ENCODE data around the gene LMAN1.

Gene LMAN1, protein sequence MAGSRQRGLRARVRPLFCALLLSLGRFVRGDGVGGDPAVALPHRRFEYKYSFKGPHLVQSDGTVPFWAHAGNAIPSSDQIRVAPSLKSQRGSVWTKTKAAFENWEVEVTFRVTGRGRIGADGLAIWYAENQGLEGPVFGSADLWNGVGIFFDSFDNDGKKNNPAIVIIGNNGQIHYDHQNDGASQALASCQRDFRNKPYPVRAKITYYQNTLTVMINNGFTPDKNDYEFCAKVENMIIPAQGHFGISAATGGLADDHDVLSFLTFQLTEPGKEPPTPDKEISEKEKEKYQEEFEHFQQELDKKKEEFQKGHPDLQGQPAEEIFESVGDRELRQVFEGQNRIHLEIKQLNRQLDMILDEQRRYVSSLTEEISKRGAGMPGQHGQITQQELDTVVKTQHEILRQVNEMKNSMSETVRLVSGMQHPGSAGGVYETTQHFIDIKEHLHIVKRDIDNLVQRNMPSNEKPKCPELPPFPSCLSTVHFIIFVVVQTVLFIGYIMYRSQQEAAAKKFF

DNA sequence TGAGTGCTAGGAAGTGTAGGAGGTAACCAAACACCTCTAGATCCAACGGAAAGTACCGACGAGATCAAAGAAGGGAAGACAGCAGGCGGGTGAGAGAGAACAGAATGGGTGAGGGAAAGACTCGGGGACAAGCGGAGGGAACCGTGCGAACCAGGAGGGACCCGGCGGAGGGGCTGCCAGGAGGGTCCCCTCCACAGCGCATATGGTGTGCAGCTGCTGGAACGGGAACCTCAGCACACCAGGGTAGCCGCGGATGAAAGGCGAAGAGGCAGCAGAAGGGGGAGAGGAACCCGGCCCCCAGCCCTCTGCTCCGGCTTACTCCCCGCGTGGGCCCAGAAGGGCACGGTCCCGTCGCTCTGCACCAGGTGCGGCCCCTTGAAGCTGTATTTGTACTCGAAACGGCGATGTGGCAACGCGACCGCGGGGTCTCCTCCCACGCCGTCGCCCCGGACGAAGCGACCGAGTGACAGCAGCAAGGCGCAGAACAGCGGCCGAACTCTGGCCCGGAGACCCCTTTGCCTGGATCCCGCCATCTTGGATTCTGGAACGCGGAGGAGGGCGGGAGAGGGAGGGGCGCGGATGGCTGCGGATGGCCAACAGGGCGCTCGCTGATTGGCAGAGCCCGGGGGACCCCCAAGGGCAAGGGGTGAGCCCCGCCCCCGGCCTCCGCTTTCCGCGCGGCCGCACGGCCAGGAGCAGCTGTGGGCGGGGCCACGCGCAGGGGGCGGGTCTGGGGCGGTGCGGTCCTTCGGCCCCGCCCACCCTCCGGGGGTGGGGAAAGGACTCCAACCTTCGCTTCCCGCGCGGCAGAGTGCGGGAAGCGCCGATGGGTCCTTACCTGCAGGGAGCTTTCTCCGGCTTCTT, at the start of gene LMAN1:
LMAN1 (minus strand) TSS at position 554 of the 864 bp plus-strand sequence; CDS start at position 533, 21 bp downstream.
- peak; percentile 52 to 98 (median 90) for DNase-seq

DNA sequence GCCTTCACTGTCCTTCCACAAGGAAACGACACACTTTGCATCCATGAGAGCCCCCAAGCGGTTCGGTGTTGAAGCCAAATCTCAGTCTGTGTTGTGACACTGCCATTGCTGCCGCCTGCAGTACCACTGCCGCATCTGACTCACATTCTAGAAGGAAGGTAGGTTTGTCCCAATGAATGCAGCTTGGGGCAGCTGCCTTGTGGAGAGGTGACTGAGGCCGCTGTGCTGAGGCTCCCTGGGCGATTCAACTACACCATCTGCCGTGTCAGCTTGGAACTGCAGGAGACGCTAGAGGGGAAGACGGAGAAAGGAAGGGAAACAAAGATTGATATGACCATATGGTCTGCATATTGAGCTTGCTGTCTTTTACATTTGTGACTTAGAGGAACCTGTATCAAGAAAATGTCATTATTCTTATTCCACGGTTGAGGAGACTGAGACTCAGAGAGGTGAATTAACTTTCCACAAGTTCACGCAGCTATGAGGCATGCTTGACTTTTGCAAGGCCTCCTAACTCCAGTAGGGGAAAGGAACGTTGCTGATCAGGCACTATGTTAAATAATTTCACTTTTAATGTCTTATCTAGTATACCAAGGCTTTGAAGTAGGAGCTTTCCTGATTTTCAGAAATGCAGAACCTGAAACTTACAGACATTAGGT, 43.5 kb upstream of the LMAN1 start:
- peak in 51 of 56 donors; percentile 3 to 75 (median 36) for DNase-seq

DNA sequence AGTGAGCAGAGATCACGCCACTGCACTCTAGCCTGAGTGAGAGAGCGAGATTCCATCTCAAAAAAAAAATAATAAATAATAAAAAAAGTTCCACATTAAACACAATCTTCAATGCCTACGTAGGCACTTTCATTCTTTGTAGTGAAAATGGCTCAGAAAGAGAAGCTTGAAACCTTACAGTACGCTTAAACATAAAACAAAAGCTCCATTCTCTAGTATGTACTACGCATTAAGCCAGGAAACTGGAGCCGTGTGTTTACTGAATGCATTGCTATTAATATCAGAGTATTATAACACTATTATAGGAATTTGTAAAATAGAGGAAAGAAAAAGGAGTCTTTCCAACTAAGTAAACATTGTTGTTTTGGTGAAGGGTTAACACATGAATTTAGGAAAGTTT, 41.3 kb upstream of the LMAN1 start:
- DNase-seq: no peak

DNA sequence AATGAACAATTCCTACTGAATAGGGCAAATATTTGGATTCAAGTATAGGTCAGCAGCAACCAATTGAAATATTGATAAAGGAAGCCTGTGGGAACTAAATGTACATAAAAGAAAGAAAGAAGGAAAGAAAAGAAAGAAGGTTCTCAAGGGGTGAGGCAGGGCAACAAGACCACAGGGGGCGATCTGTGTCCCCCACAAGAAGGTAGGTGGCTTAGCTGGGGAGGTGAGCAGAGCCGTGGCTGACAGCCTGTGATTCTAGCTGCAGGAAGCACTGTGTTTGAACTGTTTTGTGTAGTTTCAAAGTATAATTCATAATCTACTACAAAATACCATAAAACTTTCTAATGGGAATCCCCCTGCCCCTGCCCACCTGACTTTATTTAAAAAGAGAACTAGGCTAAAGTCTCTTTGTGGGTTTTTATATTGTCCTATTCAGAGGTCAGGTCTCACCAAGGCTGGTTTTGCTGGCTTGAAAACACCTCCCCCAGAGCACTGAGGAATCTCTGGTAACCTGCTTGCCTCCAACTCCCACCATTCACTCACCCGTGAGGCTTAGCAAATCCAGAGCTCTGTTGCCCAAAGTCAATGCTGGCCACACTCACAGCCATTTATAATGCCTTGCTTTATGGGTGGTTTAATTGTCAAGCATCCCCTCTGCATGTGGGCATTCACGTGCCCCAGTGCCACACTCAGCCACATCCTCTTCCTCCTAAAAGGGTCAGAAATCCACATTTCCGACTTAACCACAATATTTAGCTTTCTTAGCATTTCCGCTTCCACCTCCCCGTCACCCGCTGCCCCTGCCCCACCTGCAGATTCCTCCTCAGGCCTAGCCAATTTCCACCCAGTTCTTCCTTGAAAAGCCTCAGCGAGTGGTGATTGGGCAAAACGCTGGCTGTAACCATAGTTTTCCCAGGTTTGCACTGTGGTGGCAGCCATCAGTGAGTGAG, 36.4 kb upstream of the LMAN1 start:
- DNase-seq: no peak

DNA sequence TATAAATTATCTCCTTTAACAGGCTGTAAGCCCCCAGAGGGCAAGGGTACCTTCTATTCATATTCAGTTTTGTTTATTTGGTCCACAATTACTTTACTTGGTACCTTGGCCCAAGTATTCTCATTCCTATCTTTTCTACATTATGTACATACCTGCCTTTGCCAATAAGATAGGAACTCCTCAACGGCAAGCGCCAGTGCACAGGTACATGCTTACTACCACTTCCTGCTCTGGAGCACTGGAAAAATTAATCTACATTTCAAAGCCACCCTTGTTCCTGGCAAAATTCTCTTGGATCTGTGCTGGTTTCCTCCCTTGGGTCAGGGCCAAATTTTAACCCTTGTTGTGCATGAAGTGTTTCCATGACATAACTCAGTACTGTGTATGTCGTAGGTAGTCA, 34.3 kb upstream of the LMAN1 start:
- no peak for DNase-seq

DNA sequence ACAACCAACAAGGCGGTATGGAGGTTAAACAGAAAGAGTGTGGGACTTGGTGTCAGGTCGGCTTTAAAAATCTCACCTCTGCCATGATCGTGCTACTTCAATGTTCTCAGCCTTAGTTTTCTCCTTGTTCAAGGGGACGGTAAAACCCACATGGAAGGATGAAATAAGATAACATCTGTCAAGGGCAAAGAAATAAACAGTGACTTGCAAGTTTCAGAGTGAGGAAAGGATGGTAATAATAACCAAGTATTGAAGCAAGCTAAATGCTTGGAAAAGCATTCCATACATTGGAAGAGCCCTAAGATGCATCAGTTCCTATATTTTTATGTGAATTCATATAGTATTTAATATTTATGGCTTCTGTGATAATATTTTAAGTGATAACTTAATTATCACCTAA, 29.8 kb upstream of the LMAN1 start:
- DNase-seq: no peak

DNA sequence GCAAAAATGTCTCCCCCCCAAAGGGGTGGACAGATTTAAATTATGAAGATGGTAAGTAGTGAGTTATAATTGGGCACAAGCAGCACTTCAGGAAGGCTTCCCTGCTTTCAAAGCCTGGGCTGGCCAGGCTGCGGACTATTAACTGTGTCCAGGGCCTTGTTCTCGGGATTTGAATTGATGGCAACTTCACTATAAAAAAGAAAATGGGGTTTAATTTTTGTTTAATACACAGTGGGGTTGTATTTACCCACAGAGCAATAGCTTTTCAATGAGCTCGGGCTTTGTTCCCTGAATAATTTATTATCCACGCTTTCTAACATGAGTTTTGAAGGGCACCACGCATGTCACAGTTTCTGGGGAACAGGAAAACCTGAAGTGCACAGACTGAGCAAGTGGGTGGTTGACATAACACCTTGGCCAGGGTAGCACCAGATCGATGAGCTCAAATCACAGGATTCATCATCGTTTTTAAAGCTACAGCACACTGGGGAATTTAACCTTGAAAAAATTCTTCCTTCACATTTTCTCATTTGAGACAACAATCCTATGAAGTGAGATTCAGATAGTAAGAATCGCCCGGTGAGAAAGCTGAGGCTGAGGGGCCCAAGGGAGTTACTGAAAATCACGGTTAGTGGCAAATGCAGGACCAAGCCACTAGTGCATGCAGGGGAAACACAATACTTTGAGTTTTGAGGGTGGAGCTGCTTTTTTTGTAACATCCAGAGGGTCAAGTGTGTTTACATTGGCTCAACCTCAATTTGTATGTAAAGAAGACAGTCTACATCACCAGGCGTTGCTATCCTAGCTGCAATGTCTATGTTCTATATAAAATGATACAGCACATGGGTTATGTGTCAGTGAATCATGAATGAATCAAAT, 28.9 kb upstream of the LMAN1 start:
- DNase-seq: peak in 5 of 56 donors; percentile 8 to 24 (median 18)

DNA sequence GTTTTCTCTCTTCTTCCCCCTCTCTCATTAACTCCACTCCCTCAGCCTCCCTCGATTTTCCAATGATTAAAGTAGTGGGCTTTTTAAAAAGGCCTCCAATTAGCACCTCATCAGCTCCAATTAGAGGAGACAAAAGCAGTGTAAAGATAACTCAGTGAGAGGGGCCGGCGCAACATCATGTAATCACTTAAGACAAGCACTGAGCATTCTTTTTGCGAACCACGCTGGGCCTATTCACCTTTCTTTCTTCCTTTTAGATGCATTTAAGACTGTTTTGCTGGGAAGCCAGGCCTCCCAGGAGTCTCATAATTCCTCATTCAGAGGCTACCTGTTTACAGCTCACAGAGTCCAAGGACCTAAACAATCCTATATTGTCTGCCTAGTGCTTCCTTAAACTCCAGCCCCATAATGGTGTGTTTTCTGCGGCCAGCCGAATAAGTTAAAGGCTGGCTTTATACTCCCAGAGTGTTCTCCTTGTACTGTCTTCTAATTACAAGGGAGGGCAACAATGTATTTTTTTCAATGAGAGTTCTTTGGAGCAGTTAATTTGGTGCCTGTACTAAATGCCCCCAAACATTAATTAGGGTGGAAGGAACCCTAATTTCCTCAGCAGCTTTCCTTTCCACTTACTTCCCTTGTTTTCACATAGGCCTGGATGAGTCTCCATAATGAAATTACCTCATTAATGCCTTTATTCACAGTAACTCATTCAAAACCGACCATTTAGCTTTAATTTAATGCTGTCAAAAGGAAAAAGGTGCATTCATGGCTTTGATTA, 28.0 kb upstream of the LMAN1 start:
- peak in 1 of 56 donors; percentile 2 for DNase-seq

DNA sequence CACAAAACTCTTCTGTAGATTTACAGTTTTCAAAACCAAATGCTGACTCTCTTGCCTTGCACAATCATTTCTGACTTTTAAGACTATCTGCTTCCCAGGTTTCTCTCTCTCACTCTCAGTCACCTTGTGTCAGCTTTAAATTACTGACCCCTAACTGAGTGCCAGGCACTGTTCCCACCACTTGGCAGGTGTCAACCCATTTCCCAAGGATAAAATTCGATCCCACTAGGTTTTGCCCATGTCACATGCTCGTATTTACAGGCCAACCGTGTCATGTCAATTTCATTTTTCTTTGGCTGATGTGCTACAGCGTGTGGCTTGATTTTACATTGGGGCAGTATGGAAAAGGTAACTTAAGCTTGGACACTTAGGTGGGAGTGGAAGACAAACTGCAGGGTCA, 26.1 kb upstream of the LMAN1 start:
- no peak for DNase-seq

DNA sequence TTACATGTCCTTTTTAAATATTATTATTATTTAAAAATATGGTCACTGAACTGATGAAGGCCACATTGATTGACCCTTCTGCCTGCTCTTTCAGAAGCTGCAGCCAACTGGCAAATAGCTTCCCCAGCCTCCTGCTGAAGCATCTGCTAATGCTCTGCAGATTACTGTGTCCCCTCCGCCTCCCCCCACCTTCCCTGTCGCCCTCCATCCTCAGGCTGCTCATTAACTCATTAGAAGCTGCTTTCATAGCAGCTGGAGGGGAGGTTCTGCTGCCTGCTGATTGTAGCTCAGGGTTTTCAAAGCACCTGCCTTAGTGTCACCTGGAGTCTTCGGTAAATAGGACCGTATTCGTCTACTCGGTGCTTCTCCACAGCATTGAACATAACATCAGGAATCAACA, 24.8 kb upstream of the LMAN1 start:
- no peak for DNase-seq

DNA sequence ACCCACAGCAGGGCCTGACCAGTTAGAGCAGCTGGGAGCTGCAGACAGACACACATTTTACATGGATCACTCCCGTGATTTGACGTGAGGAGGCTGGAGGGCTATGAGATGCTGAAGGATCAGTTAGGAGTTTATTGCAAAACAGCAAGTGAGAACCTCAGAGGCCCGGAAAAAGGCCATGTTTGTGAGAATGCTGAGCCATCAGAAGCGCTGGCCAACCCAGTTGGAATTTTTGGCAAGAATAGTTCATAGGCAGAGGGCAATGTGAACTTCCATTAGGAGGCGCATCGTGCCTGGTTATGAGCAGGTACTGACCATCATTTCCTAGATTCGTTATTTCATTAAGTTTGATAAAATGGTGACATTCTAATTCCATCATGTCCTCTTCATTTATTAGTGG, 23.3 kb upstream of the LMAN1 start:
- DNase-seq: no peak

DNA sequence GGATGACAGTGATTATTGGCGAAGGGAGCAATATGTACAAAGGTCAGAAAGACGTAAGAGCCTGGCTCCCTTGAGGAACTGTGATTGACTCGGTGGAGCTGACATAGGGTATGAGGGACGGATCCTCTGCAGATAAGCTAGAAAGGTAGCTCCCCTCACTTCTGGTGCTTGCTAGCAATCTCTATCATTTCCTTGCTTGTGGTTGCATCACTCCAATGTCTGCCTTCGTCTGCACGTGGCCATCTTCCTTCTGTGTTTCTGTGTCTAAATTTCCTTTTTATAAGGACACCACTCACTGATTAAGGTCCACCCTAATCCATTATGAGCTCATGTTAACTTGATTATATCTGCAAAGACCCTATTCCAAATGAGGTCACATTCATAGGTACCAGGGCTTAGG, 22.9 kb upstream of the LMAN1 start:
- no peak for DNase-seq

DNA sequence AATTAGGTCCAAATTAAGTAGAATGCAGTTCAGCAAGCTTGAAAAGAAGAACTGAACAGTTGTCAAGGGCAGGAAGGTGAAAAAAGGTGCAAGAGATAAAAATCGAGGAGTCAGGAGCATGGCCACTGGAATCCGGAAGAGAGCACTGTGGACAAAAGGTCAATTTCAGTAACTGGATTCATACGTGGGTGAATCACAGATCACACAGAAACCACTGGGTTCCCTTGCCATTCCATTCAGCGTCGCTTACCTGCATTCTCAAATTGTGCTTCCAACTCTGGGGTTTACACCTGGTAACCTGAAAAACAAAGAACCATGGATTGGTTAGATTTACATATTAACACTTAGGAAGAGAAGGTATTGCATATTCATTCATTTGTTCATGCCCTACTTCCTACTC, 21.6 kb upstream of the LMAN1 start:
- DNase-seq: no peak

DNA sequence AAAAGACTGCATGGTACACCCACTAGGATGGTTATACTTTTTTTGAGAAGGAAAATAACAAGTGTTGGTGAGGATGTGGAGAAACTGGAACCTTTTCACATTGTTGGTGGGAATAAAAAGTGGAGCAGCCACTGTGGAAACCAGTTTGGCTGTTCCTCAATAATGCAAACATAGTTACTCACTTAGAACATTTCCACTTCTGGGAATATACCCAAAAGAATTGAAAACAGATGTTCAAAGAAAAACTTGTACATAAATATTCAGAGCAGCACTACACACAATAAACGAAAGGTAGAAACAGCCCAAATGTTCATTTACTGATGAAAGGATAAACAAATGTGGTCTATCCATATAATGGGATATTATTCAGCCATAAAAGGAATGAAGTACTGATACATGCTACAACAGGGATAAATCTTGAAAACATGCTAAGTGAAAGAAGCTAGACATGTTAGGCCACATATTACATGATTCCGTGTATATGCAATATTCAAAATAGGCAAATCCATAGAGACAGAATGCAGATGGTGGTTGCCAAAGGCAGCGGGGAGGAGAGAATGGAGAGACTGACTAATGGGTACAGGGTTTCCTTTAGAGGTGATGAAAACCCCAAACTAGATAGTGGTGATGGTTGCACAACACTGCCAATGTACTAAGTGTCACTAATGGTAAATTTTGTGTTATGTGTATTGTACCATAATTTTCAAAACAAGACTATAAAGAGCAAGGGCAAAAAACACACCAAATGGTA, 20.9 kb upstream of the LMAN1 start:
- DNase-seq: no peak

DNA sequence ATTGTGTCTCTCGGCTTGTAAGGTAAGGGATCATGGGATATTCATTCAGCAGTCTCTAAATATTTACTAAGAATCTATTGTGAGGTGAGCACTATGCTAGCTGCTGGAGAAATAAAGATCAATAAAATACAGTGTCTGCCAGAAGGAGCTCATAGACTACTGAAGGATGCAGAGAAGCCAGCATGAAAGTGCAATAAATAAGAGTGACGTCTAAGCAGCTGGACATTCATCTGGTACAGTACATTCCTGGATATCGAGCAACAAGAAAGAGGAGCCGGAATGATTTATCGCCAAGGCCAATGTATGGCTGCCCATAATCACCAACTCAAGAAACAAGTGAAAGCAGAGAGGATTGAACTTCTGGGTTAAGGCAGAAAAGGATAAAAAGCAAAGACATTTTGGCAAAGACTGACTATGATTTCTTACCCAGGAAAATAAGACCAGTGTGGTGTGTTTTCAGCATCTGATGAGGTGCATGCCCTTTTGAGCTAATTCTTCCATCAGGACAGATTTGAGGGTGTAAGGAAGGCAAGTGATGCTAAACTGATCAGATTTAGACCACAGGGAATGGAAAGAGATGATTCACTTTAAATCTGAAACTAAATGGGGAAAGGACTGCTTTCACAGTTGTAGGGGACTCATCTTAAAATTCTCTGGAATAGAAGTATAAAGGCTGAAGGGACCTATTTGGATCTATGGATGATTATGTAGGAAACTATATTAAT, 18.7 kb upstream of the LMAN1 start:
- no peak for DNase-seq

DNA sequence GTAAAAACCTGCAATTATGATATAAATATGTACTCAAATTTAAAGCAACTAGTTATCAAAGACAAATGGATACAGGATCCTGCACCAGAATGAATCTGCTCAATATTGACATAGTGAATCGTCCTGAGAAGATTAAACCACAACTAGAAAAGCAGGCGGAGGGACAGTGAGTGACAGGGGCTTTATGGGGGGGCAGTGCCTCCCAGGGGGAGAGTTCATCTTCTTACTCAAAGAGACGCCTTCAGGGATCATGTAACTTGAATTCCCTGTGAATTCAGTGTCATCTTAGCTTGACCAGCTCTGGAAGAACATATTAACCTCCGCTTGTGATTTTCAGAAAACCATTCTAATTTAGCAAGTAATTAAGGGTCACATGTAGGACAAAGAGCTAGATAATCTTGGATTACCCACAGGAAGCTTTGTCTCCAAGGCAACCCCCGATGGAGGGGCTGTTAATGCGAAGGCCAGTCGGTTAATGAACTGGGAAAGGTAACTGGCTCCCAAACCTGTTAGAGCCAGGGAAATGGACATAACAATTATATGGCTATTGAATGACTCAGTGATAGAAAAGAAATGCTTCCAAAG, 17.4 kb upstream of the LMAN1 start:
- no peak for DNase-seq

DNA sequence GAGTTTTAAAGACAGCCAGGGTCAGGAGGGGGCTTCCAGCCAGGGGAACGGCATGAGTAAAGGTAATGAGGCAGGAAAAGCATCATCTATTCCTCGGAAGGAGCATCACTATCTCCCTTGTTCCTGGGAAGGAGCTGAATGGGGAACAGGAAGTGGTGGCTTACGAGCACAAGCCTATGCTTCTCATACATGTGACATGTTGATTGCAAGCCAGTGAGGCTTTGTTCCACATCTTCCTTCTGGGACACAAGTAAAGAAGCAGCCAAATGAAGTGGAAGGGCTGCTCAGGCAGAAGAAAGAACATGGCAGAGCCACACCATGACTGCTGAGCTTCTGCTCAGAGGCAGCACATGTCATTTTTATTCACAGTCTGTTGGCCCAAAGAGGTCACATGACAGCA, 15.1 kb upstream of the LMAN1 start:
- DNase-seq: no peak
